ENCODE results near the gene INPP5J.
"Not testable (repeated sequence)": the region's sequence is repeated elsewhere in the genome, so short reads cannot be mapped to it uniquely, and the experiment has no call there.

The INPP5J gene

DNA sequence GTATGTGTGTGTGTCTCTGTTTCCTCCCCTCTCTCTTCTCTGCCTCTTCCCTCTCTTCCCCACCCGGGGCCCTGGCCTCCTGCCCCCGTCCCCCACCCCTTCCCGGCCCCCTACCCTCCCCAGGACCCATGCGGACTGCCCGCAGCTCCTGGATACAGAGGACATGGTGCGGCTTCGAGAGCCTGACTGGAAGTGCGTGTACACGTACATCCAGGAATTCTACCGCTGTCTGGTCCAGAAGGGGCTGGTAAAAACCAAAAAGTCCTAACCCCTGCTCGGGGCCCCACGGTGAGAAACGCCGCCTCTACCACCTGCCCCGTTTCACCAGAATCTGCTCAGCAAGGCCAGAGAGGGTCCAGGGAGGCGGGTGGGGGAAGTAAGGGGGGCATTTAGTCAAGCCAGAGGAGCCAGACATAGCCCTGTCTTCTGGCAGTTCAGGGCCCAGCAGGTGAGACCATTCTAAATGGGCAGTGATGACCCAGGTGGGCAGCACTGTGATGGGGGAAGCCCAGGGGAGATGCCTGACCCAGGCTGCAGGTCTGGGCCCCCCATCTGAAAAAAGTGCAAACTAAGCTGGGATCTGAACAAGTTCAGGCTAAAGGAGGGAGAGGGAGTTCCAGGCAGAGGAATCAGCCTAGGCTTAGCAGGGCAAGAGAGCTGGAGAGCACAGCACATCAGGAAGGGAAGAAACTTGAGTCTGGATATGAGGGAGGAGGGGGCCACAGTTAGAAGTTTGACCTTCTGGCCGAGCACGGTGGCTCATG, 21.8 kb upstream of the INPP5J start:
- no peak for DNase-seq (ENCODE audit: low spot score)

DNA sequence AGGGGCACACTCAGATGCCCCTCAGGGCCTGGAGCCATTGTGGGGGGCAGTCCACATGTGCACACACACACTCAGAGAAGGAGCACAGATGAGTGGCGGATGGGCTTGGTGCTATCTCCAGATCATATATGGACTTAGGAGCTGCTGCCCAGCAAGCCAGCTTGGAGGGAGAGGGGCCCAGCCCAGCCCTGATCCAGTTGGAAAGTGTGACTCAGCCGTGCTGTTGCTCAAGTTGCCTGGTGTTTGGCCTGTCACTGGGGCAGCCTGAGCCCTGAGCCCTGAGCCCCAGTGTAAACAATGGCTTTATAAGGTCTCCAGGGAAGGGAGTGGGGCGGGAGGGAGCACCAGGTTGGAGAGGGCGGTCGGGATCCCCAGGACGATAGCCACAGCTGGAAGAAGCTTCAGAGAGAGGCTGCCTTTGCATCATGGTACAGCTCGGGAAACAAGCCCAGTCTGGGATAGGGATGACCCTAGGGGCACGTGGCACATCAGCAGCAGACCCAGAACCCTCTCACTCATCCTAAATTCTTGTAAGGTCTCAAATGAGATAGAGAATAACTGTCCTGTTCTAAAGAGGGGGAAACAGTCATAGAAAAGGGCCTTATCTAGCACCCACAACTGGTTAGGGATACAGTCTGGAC, 20.2 kb upstream of the INPP5J start:
- DNase-seq (ENCODE audit: low spot score), result no peak

DNA sequence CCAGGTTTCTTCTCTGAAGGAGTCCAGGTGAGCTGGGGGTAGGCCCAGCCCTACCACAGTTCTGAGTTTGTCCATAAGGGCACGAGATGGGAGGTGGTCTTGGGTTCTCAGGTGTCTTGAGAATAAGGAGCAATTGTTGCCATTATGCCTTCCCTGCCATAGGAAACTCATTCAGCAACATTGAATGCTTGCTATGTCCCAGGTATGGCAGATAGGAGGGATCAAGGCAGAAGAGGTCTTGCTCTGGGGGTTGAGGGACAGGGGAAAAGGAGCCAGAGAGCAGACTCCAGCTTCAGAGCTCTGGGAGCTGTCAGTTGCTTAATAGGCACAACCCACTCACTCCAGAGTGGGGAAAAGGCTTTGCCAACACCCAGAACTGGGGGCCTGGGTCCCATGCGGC, 19.7 kb upstream of the INPP5J start:
- no peak for DNase-seq (ENCODE audit: low spot score)

DNA sequence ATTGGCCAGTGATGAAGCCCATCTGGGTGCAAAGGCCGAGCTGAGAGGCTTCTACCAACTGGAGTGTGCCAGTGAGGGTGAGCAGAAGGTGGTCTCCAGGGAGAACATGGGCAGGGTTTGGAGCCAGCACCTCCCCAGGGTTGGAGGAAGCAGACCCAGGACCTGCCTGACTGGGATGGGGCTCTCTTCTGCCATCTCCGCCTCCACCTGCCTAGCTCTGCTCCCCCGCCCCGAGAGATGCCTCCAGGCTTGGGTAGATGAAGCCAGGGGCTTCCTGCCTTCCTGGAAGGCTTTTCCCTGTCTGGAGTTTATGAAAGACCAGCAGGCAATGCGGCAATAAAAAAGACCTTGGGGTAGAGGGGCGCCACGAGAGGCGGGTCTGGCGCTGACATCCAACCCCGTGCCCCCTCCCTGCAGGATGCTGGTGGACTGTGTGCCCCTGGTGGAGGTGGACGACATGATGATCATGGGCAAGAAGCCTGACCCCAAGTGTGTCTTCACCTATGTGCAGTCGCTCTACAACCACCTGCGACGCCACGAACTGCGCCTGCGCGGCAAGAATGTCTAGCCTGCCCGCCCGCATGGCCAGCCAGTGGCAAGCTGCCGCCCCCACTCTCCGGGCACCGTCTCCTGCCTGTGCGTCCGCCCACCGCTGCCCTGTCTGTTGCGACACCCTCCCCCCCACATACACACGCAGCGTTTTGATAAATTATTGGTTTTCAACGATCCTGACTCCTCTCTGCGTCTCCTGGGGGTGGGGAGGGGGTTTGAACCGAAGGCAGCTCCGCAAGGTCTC, 18.7 kb upstream of the INPP5J start:
- no peak for DNase-seq (ENCODE audit: low spot score)

DNA sequence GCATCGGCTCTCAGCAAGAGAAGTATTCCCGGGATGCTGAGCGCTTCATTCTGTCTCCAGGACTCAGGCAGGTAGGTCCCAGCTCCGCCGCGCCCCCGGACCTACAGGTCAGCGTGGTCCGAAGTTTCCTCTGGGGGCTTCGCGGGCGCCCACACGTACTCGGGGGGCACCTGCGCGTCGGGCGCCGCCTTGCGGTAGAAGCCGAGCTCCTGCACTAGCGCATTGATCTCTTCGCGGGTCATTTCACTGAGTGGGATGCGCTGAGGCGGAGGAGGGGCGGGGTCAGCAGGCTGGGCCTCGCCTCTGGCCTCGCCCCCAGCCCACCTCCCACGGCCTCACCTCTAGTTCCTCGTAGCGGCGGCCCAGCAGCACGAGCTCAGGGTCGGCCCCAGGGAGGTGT, 17.9 kb upstream of the INPP5J start:
- peak; percentile 87 for DNase-seq (ENCODE audit: low spot score)

DNA sequence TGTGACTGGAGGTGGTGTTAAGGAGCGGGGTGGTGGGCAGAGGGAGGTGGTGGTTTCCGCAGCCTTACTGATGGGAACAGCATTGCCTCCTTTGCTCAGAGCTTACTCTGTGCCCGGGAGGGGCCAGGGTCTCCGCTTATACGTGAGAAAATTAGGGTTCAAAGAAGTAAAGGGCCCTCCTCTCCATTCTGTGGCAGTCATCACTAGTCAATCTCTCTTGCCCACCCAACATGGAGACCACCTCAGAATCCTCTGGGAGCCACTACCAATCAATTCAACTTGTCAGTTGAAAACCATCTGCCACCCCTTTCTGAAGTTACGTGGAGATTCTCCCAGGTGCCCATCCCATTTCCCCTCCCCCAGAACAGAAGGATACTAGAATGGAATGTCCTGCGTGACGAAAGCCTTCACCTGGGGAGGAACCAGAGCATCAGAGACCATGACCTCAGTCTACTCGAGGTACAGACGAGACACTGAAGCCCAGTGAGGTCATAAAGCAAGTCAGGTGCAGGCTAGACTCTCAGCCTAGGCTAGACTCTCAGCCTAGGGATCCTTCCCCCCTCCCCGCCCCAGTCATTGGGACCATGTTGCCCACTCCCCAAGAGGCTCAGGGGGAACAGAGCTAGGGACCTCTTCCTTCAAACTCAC, 17.4 kb upstream of the INPP5J start:
- no peak for DNase-seq (ENCODE audit: low spot score)

DNA sequence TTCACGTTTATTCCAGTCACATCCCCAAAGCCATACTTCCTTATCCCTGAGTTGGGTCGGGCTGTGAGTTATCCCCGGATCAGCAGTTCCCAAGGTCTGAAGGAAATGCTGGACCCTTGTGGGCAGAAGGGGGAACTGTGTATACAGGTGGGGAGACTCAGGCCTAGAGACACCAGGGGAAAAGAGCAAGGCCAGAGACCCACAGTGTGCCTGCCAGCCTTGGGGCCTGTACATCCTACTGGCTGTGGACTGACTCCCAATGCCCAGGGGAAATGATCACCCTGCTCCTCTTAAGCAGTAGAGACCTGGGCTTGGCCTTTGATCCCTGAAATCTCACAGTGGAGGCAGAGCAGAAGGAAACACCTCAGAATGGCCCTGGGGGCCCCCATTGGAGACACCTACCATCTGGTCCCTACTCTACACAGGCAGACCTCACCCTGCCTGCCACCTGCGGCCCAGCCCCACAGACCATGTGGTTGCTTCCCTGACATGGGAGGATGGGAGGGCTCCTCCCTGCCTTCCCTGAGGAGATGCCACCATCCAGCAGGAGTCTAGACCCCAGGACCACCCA, 16.7 kb upstream of the INPP5J start:
- no peak for DNase-seq (ENCODE audit: low spot score)

DNA sequence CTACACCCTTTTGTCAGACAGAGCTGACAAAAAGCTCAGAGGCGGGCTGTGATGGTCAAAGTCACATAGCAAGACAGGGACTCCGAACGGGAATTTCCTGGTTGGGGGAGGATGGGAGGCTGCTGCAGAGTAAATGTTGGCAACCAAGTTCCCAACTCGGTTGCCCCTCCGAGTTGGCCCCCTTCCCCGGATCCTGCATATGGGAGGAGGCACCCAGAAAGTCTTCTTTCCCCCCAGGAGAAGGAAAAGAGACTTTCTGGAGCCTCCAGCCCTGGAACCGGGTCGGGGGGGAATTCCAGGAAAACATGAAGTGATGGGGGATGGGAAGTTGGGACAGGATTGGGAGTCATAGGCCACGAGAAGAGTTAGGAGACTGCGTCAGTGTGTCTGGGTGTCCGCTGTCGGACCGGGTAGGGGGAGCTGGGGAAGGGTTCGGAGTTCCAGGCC, 16.0 kb upstream of the INPP5J start:
- DNase-seq (ENCODE audit: low spot score), result no peak

DNA sequence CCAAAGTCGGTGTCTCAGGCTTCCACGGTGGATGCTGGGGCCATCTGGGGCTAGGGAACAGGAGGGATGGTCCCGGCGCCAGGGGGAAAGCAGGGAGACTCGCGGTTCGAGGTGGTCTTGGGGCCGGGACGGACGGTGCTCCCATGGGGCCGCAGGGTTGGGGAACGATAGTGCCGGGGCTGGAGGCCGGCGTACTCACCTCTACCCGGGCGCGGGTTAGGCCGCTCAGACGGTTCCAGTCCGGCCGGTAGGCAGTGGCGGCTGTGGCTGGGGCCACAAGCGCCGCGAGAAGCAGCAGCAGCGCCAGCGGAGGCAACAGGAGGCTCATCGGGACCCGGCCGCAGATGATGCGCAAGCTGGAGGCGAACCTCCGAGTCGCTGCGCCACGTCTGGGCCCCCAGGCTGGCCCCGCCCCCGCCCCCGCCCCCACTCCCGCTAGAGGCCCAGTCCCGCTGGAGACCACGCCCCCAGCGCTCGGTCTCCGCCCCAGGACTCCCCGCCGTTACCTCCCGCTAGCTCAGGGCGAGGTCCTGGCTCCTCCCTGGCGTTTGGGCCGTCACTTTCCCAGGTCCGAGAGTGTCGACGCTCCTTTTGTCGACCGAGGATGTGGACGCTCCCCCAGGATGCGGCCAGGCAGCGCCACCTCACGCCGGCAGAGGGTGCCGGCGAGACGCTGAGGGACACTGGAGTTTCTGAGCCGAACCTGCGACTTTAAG, 15.4 kb upstream of the INPP5J start, which contains the start of gene SELENOM:
TSS of gene SELENOM (minus strand) at position 391 of the 716 bp plus-strand sequence. CDS start at position 328, 63 bp downstream.
- DNase-seq (ENCODE audit: low spot score), result peak; percentile 95

DNA sequence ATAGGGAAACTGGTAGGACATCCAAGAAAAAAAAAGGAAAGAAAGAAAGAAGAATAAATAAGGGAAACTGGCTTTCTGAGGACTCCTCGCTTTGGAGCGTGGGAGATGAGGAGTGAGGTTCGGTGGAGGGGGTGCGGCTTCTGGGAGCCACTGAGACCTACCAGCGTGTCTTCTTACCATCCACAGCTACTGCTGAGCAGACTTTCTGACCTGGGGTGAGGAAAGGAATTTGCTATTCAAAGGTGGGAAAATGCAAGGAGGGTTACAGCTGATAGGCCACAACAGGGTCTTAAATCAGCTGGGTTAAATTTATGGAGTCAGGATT, 14.9 kb upstream of the INPP5J start:
- no peak for DNase-seq (ENCODE audit: low spot score)

DNA sequence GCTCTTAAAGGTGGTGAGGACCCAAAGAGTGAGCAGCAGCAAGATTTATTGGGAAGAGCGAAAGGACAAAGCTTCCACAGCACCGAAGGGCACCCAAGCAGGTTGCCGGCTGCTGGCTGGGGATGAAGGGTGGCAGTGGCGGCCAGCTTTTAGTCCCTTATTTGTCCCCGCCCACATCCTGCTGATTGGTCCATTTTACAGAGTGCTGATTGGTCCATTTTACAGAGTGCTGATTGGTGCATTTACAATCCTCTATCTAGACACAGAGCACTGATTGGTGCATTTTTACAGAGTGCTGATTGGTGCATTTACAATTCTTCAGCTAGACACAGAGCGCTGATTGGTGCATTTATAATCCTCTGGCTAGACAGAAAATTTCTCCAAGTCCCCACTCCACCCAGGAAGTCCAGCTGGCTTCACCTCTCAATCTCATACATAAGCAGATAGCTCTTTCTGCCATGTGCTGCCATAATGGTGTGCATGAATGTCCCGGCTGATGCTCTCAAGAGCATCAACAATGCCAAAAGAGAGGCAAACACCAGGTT, 10.1 kb upstream of the INPP5J start:
- not testable (repeated sequence) for DNase-seq (ENCODE audit: low spot score)

DNA sequence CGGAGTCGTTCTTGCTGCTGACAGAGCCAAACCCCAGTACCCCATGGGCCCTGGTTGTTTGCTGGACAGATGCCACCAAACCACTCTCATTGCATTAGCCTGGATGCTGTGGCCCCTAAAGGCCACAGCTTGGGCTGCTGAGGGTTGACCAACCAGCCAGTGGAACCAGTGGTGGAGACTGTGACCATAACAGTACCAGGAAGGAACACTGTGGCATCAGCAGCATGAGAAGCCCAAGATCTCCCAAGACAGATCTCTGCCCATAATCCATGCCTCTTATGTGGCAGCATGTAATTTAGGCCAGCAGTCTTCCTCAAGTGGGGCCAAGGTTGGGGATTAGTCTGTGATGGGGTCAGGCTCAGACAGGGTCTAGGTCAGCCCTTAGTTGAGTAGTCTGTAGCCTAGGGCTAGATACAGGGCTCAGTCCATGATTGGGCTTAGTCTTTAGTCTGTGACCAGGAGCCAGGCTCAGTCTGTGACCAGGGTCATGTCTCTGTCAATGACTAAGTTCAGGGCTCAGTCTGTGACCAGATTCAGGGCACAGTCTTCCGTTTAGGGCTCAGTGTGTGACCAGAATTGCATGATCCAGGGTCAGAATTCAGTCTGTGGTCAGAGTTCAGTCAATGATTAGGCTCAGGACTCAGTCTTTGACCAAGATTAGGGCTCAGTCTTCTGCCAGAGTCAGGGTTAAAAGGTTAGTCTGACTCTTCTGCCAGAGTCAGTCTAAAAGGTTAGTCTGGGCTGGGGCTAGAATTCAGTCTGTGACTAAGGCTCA, 4.5 kb upstream of the INPP5J start:
- DNase-seq (ENCODE audit: low spot score), result no peak

DNA sequence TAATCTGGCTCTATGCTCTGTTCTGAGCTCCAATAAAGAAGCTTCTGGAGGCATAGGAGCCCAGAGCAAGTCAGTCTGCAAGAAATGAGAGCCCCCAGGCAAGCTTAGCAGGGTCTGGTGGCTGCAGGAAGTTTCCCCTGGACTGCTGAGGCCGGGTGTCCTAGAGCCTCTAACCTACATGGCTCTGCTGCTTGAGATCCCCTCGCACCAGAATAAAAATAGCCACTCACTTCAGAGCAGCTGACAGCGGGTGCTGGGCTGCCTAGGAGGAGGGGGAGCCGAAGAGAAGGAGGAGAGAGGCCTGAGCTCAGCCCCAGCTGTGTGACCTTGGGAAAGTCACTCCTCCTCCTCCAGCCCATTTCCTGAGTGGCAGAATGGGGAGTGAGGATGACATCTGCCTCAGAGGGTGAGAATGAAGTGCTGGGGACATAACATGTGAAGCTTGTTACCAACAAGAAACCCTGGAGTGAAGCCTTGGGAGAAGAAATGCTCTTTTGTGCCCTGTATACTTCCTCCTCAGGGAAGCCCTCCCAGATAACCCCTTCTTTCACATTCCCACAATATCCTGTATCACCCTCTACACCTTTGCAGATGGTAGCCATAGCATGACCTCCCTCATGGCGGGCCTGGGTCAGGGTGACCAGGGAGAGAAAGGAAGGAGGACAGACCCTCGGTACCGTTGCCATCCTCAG, 3.6 kb upstream of the INPP5J start:
- no peak for DNase-seq (ENCODE audit: low spot score)

DNA sequence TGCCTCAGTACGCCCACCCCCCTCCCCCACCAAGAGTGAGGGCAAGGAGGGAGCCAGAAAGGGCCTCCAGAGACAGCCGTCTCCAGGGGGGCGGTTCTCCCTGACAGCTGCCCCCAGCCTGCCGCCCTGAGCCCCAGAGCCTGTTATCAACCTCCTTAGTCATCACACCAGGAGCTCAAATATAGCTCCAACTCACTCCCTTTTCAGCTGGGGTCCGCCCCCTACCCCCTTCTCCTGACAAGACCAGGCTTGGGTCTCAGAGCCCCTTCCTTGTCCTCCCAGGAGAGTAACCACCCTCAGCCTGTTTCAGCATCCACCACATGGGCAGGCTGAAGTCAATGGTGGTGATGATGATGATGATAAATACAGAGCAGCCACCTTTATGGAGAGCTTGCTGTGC, 2.5 kb upstream of the INPP5J start:
- no peak for DNase-seq (ENCODE audit: low spot score)

DNA sequence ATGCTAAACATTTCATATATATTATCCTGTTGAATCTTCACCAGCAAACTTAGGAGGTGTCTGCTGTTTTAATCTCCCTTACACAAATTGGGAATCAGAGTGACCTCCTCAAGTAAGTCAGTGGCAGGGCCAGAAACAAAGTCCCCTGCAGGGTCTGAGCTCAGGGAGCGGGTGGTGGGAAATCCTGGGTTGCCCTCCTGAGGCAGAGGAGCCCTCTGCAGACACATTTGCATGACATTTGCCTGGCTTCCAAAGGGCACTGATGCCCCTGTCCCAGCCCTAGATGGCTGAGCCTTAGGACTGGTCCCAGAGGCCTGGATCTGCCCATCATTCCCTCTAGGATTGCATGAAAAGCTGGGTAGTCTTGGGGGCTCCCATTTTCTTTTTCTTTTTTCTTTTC, 2.1 kb upstream of the INPP5J start:
- DNase-seq (ENCODE audit: low spot score), result no peak

DNA sequence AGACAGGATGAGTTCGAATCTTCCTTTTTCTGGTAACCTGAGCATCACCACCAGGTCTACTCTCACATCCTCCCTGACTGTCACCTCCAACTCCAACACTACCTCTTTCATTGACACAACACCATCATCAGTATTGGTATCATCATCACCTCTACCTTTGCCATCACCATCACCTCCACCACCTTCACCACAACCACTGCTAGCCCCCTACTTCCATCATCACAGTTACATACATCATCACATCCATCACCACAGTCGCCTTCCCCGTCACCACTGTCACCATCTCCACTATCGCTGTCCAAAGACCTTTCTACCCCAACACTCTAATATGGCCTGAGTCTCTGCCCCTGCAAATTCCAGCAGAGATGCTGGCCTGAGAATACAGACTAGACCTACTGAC, 1.4 kb upstream of the INPP5J start:
- no peak for DNase-seq (ENCODE audit: low spot score)

DNA sequence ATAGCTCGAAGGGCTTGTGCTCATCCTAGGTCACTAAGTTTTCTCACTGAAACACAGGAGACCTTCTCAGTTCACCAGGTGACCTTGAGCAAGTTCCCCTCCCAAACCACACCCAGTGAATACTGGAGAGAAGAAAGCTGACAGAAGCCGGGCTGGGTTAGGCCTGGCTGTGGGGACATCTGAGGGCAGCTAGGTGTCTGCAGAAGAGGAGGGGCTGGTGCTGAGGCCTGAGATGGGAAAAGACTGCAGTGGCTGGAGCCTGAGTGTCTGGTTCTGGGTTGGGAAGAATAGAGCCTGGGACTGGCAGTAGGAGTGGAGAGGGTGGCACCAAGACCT, 602 bp upstream of the INPP5J start:
- DNase-seq (ENCODE audit: low spot score), result no peak

DNA sequence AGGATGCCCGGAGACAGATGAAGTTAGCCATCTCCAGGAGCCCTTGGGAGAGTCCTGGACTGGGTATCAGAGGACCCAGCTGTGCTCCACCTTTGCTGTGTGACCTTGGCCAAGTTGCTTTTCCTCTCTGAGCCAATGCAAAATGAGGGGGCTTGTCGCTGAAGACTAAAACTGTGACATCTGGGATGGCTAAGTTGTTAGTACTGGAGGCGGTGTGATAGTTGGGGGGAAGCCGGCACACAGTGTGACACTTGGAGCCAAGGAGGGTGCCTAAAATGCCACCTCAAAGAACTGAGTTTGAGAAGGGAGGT, 481 bp downstream of the INPP5J start:
- DNase-seq (ENCODE audit: low spot score), result no peak

DNA sequence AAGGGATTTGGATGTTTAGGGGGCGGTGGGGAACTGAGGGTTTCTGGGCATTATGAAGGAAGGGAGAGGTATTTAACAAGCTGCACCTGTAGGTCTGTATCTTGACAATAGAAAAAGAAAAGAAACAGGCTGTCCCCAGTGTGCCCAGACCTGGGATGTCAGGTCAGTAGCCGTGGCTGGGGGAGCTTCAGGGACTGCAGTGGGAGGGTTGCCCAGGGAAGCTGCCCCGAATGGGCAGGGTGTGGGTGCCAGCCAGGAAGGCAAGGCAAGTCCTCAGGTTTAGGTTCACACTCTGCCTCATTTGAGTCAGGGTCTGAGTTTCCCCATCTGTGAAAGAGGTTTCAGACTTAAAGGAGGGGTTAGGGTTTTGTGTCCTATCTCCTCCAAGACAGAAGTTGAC, 1.5 kb downstream of the INPP5J start:
- no peak for DNase-seq (ENCODE audit: low spot score)

DNA sequence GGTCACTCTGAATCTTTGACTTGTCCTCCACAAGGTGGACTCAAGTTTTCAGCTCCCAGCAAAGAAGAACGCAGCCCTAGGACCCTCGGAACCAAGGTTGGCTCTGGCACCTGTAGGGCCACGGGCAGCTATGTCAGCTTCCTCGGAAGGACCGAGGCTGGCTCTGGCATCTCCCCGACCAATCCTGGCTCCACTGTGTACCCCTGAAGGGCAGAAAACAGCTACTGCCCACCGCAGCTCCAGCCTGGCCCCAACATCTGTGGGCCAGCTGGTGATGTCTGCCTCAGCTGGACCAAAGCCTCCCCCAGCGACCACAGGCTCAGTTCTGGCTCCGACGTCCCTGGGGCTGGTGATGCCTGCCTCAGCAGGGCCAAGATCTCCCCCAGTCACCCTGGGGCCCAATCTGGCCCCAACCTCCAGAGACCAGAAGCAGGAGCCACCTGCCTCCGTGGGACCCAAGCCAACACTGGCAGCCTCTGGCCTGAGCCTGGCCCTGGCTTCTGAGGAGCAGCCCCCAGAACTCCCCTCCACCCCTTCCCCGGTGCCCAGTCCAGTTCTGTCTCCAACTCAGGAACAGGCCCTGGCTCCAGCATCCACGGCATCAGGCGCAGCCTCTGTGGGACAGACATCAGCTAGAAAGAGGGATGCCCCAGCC, 2.2 kb downstream of the INPP5J start:
- DNase-seq (ENCODE audit: low spot score), result no peak

Measured in ecto neural progenitor cell (in vitro differentiated cells).